HG03280 (cell line): Measurements from ENCODE around the gene AGAP1.

Experiments used
- ATAC-seq: cut with Tn5 transposase; IDR thresholded peaks from one replicate; pipeline ENCODE4 v1.9.1; 2021; ENCODE audit warnings: mild to moderate bottlenecking, moderate library complexity; ENCODE audit not compliant: unreplicated experiment

Gene AGAP1

GRCh38 chr2:235677276-235677788, 183.5 kb downstream of the AGAP1 start:
- ATAC-seq = no peak

GRCh38 chr2:235677937-235678336, 184.1 kb downstream of the AGAP1 start:
- ATAC-seq = no peak

GRCh38 chr2:235678712-235679111, 184.9 kb downstream of the AGAP1 start:
- ATAC-seq = no peak

- ATAC-seq = no peak
Observed at GRCh38 chr2:235679471-235679870, 185.6 kb downstream of the AGAP1 start.

- no peak for ATAC-seq
Observed at GRCh38 chr2:235685024-235685721, 191.3 kb downstream of the AGAP1 start.

GRCh38 chr2:235688511-235689426, 194.9 kb downstream of the AGAP1 start:
- no peak for ATAC-seq

GRCh38 chr2:235689427-235689853, 195.6 kb downstream of the AGAP1 start:
- no peak for ATAC-seq

GRCh38 chr2:235690082-235690808, 196.4 kb downstream of the AGAP1 start:
- ATAC-seq = no peak

GRCh38 chr2:235690809-235691450, 197.1 kb downstream of the AGAP1 start:
- no peak for ATAC-seq

- no peak for ATAC-seq
Observed at GRCh38 chr2:235692076-235692475, 198.2 kb downstream of the AGAP1 start.

- no peak for ATAC-seq
Observed at GRCh38 chr2:235692671-235693171, 198.9 kb downstream of the AGAP1 start.

- no peak for ATAC-seq
Observed at GRCh38 chr2:235693279-235693678, 199.4 kb downstream of the AGAP1 start.

- no peak for ATAC-seq
Observed at GRCh38 chr2:235694721-235695601, 201.1 kb downstream of the AGAP1 start.

- no peak for ATAC-seq
Observed at GRCh38 chr2:235695602-235695895, 201.7 kb downstream of the AGAP1 start.

- ATAC-seq = no peak
Observed at GRCh38 chr2:235697041-235697440, 203.2 kb downstream of the AGAP1 start.

GRCh38 chr2:235698028-235698427, 204.2 kb downstream of the AGAP1 start:
- ATAC-seq = no peak

- ATAC-seq = no peak
Observed at GRCh38 chr2:235698491-235698890, 204.6 kb downstream of the AGAP1 start.

- no peak for ATAC-seq
Observed at GRCh38 chr2:235699576-235699975, 205.7 kb downstream of the AGAP1 start.

GRCh38 chr2:235701206-235701981, 207.6 kb downstream of the AGAP1 start:
- no peak for ATAC-seq
